ENCODE data around the gene LRRTM1.

The LRRTM1 gene

GRCh38 chr2:80302314-80303005 lies 2.1 kb downstream of the LRRTM1 start:
- DNase-seq: no peak

GRCh38 chr2:80302001-80302313 lies 2.6 kb downstream of the LRRTM1 start:
- DNase-seq: no peak

- no peak for DNase-seq
Measured at GRCh38 chr2:80300954-80301353, 3.6 kb downstream of the LRRTM1 start.

- no peak for DNase-seq
Measured at GRCh38 chr2:80300346-80300745, 4.2 kb downstream of the LRRTM1 start.

- no peak for DNase-seq
Measured at GRCh38 chr2:80299661-80300060, 4.9 kb downstream of the LRRTM1 start.

- no peak for DNase-seq
Measured at GRCh38 chr2:80298954-80299353, 5.6 kb downstream of the LRRTM1 start.

GRCh38 chr2:80293039-80293438 lies 11.5 kb downstream of the LRRTM1 start:
- DNase-seq: no peak

- no peak for DNase-seq
Measured at GRCh38 chr2:80292474-80292873, 12.1 kb downstream of the LRRTM1 start.

GRCh38 chr2:80291656-80292055 lies 12.9 kb downstream of the LRRTM1 start:
- no peak for DNase-seq

- DNase-seq: no peak
Measured at GRCh38 chr2:80288576-80288975, 16.0 kb downstream of the LRRTM1 start.

GRCh38 chr2:80281049-80281448 lies 23.5 kb downstream of the LRRTM1 start:
- no peak for DNase-seq

- no peak for DNase-seq
Measured at GRCh38 chr2:80280598-80280997, 24.0 kb downstream of the LRRTM1 start.

- DNase-seq: no peak
Measured at GRCh38 chr2:80269806-80270205, 34.7 kb downstream of the LRRTM1 start.

- no peak for DNase-seq
Measured at GRCh38 chr2:80266231-80266630, 38.3 kb downstream of the LRRTM1 start.

GRCh38 chr2:80259292-80259691 lies 45.3 kb downstream of the LRRTM1 start:
- no peak for DNase-seq

GRCh38 chr2:80258793-80259192 lies 45.8 kb downstream of the LRRTM1 start:
- no peak for DNase-seq

- no peak for DNase-seq
Measured at GRCh38 chr2:80258341-80258740, 46.2 kb downstream of the LRRTM1 start.

GRCh38 chr2:80257450-80257849 lies 47.1 kb downstream of the LRRTM1 start:
- no peak for DNase-seq

- DNase-seq: no peak
Measured at GRCh38 chr2:80256782-80257167, 47.8 kb downstream of the LRRTM1 start.

- no peak for DNase-seq
Measured at GRCh38 chr2:80255918-80256781, 48.4 kb downstream of the LRRTM1 start.

- DNase-seq: no peak
Measured at GRCh38 chr2:80252294-80252986, 52.1 kb downstream of the LRRTM1 start.

All from 8988T (cell line).